CD4-positive, alpha-beta T cell treated with Interleukin-15 for 1 hour (primary cell): Measurements from ENCODE around the gene KCNS1.
A peak's percentile ranks its signal among the peaks of the same experiment; 100 is the strongest.

Experiments
- DNase-seq: peaks from one replicate; pipeline ENCODE4 v3.0.0-alpha.2; 2020

The KCNS1 gene

DNA sequence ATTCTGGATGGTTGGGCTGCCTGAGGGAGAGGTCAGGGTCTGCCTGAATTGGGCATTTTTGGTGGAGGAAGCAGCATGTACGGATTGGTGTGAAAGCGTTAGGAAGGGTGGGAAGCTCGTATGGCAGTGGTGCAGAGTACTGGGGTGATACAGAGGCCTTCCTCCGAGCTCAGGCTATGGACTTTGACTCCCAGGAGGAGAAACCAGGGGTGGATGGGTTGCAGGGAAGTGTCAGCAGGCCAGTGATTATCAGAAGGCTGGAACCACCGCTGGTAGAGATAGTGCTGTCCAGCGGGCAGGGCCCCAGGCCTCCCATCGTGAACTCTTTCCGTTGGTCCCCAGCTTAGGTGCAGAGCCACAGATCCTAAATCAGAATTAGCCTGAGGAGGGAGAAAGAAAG, 8.7 kb upstream of the KCNS1 start:
- no peak for DNase-seq

- no peak for DNase-seq
Observed at GRCh38 chr20:45105317-45105716, 4.4 kb upstream of the KCNS1 start.

GRCh38 chr20:45104786-45105185, 3.9 kb upstream of the KCNS1 start:
- no peak for DNase-seq

DNA sequence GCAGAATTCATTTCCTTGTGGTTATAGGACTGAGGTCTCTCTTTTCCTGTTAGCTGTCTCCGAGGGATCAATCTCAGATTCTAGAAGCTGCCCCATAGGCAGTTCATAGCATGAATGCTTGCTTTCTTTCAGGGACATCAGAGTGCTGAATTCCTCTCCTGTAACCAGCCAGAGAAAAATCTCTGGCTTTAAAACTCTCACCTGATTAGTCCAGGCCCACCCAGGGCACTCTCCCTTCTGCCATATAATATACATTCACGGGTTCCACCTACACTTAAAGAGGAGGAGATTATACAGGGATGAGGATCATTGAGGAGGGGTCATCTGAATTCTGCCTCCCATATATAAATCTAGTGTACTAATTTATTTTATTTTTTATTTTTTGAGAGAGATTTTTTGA, 2.1 kb upstream of the KCNS1 start:
- no peak for DNase-seq

DNA sequence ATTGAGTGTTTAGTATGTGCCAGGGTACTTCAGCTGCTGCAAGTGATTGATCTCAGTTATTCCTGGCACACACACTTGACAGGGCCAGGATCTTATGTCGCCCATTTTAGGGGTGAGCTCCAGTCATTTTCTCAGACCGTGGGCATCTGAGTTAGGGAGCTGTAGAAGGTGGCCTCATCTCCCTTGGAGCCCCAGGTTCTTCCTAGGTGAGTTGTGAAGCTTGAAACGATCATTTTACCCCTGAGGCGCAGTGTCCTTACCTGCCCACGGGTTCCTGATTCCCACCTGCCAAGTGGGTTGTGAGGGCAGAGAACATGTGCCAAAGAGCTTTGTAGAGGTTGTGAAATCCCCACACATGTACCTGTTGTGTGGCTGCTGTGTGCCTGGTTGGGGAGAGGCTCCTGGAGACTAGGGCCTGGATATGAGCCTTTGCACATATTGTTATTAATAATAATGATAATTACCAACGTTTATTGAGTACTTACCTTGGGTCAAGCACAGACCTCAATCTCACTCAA, 465 bp upstream of the KCNS1 start:
- DNase-seq, result no peak

- no peak for DNase-seq
Observed at GRCh38 chr20:45098103-45098773, 2.7 kb downstream of the KCNS1 start.

GRCh38 chr20:45097485-45098102, 3.3 kb downstream of the KCNS1 start:
- DNase-seq, result peak; percentile 26

- no peak for DNase-seq
Observed at GRCh38 chr20:45096781-45097180, 4.1 kb downstream of the KCNS1 start.

GRCh38 chr20:45095805-45096238, 5.1 kb downstream of the KCNS1 start:
- DNase-seq, result peak; percentile 50

- no peak for DNase-seq
Observed at GRCh38 chr20:45094864-45095574, 5.9 kb downstream of the KCNS1 start.

DNA sequence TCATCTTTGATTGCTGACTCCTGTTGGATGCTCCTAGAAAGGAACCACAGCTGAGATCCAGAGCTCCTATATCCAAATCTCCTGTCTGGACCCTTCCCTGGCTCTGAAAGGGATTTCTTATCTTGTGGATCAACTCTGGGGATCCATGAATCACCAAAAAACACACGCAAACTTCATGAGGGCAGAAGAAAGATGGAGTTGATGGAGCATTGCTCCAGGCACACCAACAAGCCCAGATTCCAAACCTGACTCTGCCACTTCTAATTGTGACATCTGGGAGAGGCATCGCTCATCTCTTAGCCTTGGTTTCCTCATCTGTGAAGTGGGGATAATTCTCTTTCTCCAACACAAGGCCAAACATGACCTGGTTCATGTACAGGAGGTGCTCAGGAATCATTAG, 6.7 kb downstream of the KCNS1 start:
- no peak for DNase-seq

DNA sequence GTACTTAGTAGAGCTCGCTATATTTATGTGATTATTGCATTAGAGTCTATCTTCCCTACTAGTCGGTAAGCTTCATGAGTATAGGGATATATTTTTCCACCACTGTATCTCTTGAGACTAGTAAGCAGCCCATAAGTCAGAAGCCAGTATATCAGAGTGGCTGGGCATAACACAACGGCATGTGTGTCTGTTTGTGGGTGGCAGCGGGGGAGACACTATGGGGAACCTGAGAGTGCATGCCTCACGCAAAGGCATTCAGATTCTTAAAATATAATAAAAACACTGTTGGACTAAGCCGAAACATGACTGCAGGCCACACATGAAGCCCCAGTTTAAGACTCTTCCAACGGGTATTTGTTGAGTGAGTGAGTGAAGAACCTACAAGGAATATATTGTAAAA, 8.0 kb downstream of the KCNS1 start:
- no peak for DNase-seq

- no peak for DNase-seq
Observed at GRCh38 chr20:45091366-45091765, 9.6 kb downstream of the KCNS1 start.

- DNase-seq, result no peak
Observed at GRCh38 chr20:45090481-45090880, 10.4 kb downstream of the KCNS1 start.

DNA sequence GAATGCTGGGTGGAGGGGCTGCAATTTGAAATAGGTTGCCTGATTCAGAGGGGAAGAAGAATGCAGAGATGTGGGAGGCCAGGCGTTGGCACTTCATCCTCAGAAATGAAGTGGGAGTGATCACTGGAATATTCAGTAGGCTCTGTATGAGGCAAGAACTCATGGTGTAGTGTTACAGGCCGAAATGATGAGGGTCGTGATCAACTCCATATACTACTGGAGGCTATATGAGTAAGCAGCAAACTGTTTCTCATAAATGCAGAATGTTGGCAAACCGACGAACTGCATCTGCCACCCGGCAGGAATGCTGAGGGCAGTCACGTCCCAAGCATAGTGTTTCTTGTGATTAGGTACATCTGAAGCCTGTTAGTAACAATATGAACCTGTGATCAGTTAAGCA, 12.7 kb downstream of the KCNS1 start:
- no peak for DNase-seq

DNA sequence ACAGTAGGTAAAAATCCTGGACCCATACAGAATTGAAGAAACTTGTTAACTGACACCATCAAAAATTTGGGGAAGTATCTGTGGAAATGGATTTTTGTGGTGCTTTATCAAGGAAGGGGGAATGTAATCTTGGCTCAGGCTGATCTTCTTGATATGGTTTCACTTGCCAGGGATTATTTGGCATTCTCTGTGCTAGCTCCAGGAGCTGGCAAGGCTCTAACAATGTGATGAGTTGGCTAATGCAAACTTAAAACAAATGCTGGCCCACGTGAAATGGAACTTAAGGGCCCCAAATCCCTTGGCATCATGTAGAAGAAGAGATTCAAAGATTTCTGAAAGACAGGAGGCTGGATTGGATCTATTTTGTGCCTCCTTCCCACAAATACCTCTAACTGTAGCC, 13.1 kb downstream of the KCNS1 start:
- no peak for DNase-seq

DNA sequence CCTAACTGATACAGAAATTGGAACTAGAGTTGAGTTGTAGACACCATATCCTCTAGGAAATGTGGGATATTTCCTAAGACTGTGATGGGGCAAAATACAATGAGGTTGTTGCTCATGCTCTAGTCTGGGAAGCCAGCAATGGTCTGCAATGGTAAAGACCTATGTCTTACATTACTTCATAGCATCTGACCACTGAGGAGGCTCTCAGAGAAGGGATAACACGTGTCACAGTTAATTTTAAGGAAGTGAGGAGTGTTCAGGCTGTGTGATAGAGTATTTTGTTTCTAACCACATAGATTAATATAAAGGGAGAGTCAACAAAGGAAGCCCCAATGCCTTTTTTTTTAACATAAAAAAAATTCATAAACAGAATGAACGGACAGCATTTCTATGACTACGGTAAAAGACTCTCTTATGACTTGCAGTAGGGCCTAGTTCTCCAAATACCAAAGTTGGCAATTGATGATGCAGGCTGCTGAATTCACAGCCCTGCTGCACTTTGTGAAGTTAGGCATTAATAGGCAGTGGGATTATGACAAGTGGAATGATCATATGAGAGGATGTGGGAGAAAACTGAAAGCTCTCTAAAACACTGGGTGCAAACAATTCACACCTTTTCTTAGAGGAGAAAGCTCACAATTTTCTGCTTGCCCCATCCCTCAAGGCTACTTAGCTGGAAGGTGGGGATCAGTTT, 13.7 kb downstream of the KCNS1 start:
- no peak for DNase-seq

DNA sequence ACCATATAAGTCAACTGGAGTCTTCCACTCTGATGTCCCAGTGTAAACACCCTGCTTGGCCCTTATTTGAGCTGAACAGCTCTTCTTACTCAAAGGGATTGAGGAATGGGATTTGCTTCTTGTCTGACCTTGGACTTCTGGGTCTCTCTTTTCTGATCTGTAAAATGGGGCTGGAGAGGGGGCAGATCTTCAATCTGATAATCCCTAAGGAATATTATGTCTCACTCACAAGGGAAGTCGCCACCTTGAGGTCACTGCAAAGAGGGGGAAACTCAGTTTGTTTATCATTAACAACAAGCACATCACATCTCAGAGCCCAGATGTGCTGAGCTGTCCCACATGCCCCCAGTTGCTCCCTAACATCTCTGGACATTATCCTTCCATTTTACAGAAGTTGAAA, 15.1 kb downstream of the KCNS1 start:
- no peak for DNase-seq

DNA sequence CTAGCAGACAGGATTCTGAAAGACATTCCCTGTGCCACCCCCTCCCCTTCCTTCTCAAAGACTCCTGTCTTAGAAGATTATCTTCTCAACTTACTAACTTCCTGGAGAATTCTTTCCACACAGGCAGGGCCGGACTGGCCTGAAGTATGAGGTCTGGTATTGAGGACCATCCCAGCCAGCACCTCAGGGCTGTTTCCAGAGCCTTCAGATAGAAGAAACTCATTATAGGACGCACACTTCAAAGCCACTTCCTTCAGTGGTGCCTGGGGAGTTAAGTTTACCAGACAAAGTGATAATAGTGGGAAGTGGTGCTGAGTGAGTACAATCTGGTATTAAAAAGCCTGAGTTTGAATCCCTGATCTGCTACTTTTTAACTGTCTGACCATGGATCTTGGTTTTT, 15.6 kb downstream of the KCNS1 start:
- no peak for DNase-seq

- DNase-seq, result no peak
Observed at GRCh38 chr20:45083127-45083526, 17.8 kb downstream of the KCNS1 start.

GRCh38 chr20:45082468-45082867, 18.5 kb downstream of the KCNS1 start:
- no peak for DNase-seq

GRCh38 chr20:45080867-45081624, 19.9 kb downstream of the KCNS1 start:
- DNase-seq, result no peak

GRCh38 chr20:45077559-45077958, 23.4 kb downstream of the KCNS1 start:
- DNase-seq, result no peak
